A549 treated with ZK216348 at 1 μM for 4 hours (cell line): ENCODE measurements around the gene PGBD5. TPM values are rescaled to one million over a fixed set of nuclear protein-coding genes. Genes with fewer than 3 reads are reported as not detected.

Experiments
- total RNA-seq: library from RNA; stranded (reverse); fragments of 200-300 nt; extraction: Qiagen RNA extraction; gene quantifications from 5 replicates; pipeline ENCODE4 v1.2.3, GENCODE V29; 2022; ENCODE audit warnings: low read depth

Gene PGBD5, protein sequence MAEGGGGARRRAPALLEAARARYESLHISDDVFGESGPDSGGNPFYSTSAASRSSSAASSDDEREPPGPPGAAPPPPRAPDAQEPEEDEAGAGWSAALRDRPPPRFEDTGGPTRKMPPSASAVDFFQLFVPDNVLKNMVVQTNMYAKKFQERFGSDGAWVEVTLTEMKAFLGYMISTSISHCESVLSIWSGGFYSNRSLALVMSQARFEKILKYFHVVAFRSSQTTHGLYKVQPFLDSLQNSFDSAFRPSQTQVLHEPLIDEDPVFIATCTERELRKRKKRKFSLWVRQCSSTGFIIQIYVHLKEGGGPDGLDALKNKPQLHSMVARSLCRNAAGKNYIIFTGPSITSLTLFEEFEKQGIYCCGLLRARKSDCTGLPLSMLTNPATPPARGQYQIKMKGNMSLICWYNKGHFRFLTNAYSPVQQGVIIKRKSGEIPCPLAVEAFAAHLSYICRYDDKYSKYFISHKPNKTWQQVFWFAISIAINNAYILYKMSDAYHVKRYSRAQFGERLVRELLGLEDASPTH
- 0.31 to 0.53 TPM (median 0.42 TPM) in 5 replicates for total RNA-seq

DNA sequence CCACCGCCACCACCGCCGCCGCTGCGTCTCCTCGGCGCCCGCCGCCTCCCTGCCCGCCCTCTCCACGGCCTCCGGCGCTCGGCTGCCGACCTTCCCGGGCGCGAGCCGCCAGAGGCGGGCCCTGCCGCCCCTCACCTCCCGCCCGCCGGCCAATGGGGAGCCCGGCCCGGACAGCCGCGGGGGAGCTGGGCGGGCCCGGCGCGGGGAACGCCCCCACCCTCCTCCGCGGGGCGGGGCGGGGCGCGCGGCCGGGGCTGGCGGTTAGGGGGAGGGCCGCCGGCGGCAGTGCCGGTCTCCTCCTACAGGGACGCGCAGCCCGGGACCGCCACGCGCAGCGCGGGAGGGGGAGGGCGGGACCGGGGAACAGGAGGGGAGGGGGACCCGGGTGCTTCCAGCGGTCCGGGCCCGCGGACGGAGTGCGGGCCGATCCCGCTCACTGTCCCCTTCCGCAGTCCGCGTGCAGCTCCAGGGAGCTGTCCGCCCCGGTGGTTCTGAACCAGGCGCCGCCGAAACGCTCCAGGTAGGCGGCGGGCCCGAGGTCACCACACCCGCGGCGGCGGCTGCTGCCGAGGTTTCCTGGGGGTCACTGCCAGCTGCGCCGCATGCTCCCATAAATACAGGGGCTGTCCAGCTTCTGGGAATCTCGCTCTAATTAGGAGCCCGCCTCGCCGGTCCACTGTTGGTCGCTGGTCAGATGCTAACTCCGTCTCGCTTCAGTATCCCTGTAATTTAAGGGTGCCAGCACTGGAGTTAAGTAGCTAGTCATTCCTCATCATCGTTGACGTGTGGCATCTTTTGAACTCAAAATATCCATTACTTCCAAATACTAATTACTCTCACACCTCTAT, at the start of gene PGBD5:
Gene PGBD5 (minus strand): TSS at position 87 of the 848 bp plus-strand sequence. CDS start 404 bp downstream, outside the sequence.

Other genes starting within 250 kb of the PGBD5 start
- 19.1 to 22.9 TPM (median 20.0 TPM) in 5 replicates for gene COG2, start 216.1 kb upstream of the PGBD5 start, total RNA-seq